ENCODE results near the gene ELP6. TPM values are rescaled to one million over a fixed set of nuclear protein-coding genes. Genes with fewer than 3 reads are reported as not detected.
"Not testable (repeated sequence)": the region's sequence is repeated elsewhere in the genome, so short reads cannot be mapped to it uniquely, and the experiment has no call there.

Gene ELP6
- total RNA-seq, 2 donors from 2014 or later, result 17.1 to 24.3 TPM

DNA sequence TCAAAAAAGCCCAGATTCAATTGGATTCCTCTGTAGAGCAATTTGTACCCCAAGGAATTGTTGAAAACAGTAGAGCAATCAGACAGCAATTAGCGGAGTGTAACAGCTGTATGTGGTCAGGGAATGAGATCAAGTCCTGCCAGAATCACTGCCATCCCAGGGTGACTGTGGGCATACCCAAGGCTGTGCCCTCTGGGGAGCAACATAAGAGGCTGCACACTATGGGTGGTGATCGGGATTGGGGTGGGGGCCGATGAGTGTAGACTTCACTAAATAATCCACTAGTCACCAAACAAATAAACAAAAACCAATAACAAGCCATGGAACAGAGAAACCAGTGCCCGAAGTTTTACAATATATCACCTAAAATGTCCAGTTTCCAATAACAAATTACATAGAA is 12.1 kb upstream of the ELP6 start:
- H3K36me3 Mint-ChIP-seq (ENCODE audit: low read depth), result no peaks in the 10 kb centered on the region
- peaks cover 2% of the 10 kb centered on the region for H3K4me1 Mint-ChIP-seq
- no peaks in the 10 kb centered on the region for H3K9me3 ChIP-seq (ENCODE audit: control insufficient read depth, low read length, poor library complexity, severe bottlenecking)
- DNase-seq, result no peak
- H3K27ac Mint-ChIP-seq, result no peak overlapping the region
- H3K27me3 Mint-ChIP-seq, result no peaks in the 10 kb centered on the region
- no peak overlapping the region for H3K4me3 Mint-ChIP-seq
- ATAC-seq, result no peak

DNA sequence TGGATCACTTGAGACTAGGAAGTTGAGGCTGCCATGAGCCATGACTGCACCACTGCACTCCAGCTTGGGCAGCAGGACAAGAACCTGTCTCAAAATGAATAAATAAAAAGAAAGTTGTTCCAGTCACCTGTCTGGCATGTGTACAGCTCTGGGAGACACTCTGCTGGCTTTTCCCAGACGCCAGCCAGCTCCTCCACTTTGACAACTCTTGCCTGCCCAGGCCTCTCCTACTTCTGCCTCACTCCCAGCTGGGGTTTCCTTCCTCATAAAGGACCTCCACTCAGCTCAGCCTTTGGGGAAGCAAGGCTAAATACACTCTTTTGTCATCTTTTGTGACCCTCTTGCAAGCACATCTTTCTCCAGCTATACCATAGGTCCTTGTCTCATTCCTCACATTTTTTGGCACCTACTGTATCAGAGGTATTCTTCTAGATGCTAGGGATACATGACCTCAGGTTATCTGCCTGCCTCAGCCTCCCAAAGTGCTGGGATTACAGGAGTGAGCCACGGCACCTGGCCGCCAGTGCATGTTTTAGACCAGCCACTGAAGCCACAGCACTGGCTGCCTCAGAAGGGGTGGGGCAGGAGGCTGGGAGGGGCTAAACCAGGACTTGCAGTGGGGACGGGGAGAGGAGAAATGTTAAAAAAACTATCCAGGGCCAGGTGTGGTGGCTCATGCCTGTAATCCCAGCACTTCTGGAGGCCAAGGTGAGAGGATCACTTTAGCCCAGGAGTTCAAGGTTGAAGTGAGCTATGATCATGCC is 10.0 kb upstream of the ELP6 start:
- ATAC-seq (no peak), DNase-seq (no peak)
- Mint-ChIP-seq H3K4me3 (no peak overlapping the region), H3K36me3 (ENCODE audit: low read depth) (no peaks in the 10 kb centered on the region), H3K27ac (no peak overlapping the region), H3K4me1 (peaks cover 2% of the 10 kb centered on the region), H3K27me3 (no peaks in the 10 kb centered on the region)
- no peaks in the 10 kb centered on the region for H3K9me3 ChIP-seq (ENCODE audit: control insufficient read depth, low read length, poor library complexity, severe bottlenecking)

- no peaks in the 10 kb centered on the region for H3K9me3 ChIP-seq (ENCODE audit: control insufficient read depth, low read length, poor library complexity, severe bottlenecking)
- ATAC-seq (peak; percentile 89), DNase-seq (peak; percentile 52 to 57 (median 53))
- peak overlapping the region; percentile 8 for H3K27ac Mint-ChIP-seq
- no peak overlapping the region for H3K4me3 Mint-ChIP-seq
- H3K27me3 Mint-ChIP-seq, result no peaks in the 10 kb centered on the region
- H3K4me1 Mint-ChIP-seq, result peaks cover 2% of the 10 kb centered on the region
- no peaks in the 10 kb centered on the region for H3K36me3 Mint-ChIP-seq (ENCODE audit: low read depth)
Measured at GRCh38 chr3:47522082-47522987, 8.8 kb upstream of the ELP6 start.

GRCh38 chr3:47520756-47521155 is 7.2 kb upstream of the ELP6 start:
- DNase-seq (no peak), ATAC-seq (no peak)
- Mint-ChIP-seq H3K36me3 (ENCODE audit: low read depth) (no peaks in the 10 kb centered on the region), H3K4me1 (peaks cover 2% of the 10 kb centered on the region), H3K27ac (no peak overlapping the region), H3K27me3 (no peaks in the 10 kb centered on the region), H3K4me3 (no peak overlapping the region)
- H3K9me3 ChIP-seq (ENCODE audit: control insufficient read depth, low read length, poor library complexity, severe bottlenecking), result no peaks in the 10 kb centered on the region

DNA sequence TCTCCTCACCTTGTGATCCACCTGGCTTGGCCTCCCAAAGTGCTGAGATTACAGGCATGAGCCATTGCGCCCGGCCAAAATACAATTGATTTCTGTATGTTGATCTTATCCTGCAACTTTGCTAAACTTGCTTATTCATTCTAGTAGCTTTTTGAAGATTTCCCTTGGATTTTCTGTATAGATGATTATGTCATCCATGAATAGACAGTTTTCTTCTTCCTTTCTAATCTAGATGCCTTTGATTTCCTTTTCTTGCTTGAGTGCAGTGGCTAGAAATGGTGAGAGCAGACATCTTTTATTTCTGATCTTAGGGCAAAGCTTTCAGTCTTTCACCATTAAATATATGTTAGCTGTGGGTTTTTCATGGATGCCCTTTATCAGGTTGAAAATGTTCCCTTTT is 4.4 kb upstream of the ELP6 start:
- no peak overlapping the region for H3K4me3 Mint-ChIP-seq
- peaks cover 2% of the 10 kb centered on the region for H3K4me1 Mint-ChIP-seq
- no peaks in the 10 kb centered on the region for H3K9me3 ChIP-seq (ENCODE audit: control insufficient read depth, low read length, poor library complexity, severe bottlenecking)
- no peaks in the 10 kb centered on the region for H3K27me3 Mint-ChIP-seq
- no peaks in the 10 kb centered on the region for H3K36me3 Mint-ChIP-seq (ENCODE audit: low read depth)
- no peak for ATAC-seq
- no peak for DNase-seq
- no peak overlapping the region for H3K27ac Mint-ChIP-seq

DNA sequence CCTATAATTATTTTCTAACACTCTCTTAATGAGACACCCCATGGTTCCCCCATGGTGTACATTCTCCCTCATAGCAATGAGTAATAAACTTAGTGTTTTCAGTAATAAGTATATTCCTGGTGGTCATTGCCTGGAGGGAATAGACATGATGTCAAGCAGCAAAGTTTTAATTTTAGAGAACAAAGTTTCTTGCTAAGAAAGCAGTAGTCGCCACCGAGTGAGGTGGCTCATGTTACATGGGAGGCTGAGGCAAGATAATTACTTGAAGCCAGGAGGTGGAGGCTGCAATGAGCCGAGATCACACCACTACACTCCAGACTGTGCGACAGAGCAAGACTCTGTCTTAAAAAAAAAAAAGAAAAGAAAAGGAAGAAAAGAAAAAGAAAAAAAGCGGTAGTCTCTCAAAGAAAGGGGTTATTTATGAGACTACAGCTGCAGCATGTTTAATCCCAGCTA is 2.4 kb upstream of the ELP6 start:
- DNase-seq (no peak), ATAC-seq (no peak)
- no peak overlapping the region for H3K4me3 Mint-ChIP-seq
- no peaks in the 10 kb centered on the region for H3K27me3 Mint-ChIP-seq
- H3K9me3 ChIP-seq (ENCODE audit: control insufficient read depth, low read length, poor library complexity, severe bottlenecking), result no peaks in the 10 kb centered on the region
- H3K27ac Mint-ChIP-seq, result no peak overlapping the region
- H3K36me3 Mint-ChIP-seq (ENCODE audit: low read depth), result no peaks in the 10 kb centered on the region
- peaks cover 7% of the 10 kb centered on the region for H3K4me1 Mint-ChIP-seq

GRCh38 chr3:47515100-47515499 is 1.6 kb upstream of the ELP6 start:
- Mint-ChIP-seq H3K4me3 (peak overlapping the region; percentile 74), H3K27ac (peak overlapping the region; percentile 63)

DNA sequence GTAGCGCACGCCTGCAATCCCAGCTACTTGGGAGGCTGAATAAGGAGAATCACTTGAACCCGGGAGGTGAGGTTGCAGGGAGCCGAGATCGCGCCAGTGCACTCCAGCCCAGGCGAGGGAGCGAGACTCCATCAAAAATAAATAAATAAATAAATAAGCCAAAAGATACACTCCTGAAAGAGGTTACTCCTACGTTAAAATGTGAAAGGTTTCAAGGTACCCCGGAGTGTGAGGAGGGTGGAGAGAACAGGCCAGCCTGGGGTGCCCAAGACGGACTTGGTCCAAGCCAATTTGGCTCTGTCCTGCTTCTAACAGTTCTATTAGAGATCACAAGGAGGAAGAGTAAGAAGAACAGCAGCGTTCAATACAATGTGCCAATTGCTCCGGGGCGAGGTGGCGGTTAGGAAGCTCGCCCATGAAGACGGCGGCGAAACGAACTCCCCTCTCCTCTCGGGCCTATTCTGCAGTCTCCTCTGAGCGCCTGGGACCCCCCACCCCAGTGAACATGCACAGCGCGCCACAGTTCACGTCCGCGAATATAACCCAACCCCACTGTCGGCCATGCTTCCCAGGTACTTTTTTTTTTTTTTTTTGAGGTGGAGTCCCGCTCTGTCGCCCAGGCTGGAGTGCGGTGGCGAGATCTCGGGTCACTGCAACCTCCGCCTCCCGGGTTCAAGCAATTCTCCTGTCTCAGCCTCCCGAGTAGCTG is 942 bp downstream of the ELP6 start:
- no peaks in the 10 kb centered on the region for H3K27me3 Mint-ChIP-seq
- H3K27ac Mint-ChIP-seq, result peak overlapping the region; percentile 93
- DNase-seq (peak; percentile 10 to 18 (median 17)), ATAC-seq (peak; percentile 16)
- H3K4me1 Mint-ChIP-seq, result peaks cover 9% of the 10 kb centered on the region
- H3K36me3 Mint-ChIP-seq (ENCODE audit: low read depth), result no peaks in the 10 kb centered on the region
- H3K9me3 ChIP-seq (ENCODE audit: control insufficient read depth, low read length, poor library complexity, severe bottlenecking), result no peaks in the 10 kb centered on the region
- H3K4me3 Mint-ChIP-seq, result peak overlapping the region; percentile 93

More at GRCh38 chr3:47515100-47515499, 1.6 kb upstream of the ELP6 start:
- no peak for ATAC-seq
- no peaks in the 10 kb centered on the region for H3K27me3 Mint-ChIP-seq
- no peaks in the 10 kb centered on the region for H3K9me3 ChIP-seq (ENCODE audit: control insufficient read depth, low read length, poor library complexity, severe bottlenecking)
- peaks cover 9% of the 10 kb centered on the region for H3K4me1 Mint-ChIP-seq
- H3K36me3 Mint-ChIP-seq (ENCODE audit: low read depth), result no peaks in the 10 kb centered on the region
- DNase-seq, result no peak

DNA sequence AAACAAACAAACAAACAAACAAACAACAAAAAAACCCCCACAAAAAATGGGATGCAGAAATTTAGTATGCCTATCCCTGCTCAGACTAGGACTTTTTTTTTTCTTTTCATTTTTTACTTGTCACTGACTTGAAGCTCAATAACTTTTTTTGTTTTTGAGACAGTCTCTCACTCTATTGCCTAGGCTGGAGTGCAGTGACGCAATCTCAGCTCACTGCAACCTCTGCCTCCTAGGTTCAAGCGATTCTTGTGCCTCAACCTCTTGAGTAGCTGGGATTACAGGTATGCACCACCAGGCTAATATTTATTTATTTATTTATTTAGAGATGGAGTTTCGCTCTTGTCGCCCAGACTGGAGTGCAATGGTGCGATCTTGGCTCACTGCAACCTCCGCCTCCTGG is 8.2 kb downstream of the ELP6 start:
- not testable (repeated sequence) for H3K4me3 Mint-ChIP-seq; H3K36me3 Mint-ChIP-seq (ENCODE audit: low read depth)

DNA sequence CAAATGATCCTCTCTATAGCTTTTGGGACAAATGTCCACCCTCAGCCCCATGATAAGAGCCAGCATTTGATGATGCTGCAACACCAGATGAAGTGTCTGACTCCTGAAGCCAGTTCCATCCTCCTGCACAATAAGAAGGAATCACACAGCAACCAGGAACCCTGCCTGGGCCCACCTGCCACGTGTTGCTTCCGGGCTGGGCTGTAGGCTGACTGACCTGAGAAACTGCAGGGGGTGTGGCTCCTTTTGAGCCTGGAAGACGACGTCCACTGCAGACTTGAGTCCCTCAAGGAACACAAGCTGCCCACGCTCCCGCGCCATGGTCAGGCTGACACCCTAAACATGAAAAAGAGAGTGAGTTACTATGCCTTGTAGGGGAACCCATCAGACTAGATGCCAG is 9.4 kb downstream of the ELP6 start:
- ATAC-seq (no peak), DNase-seq (no peak)
- Mint-ChIP-seq H3K27me3 (no peaks in the 10 kb centered on the region), H3K36me3 (ENCODE audit: low read depth) (peaks cover 13% of the 10 kb centered on the region), H3K4me1 (peaks cover 5% of the 10 kb centered on the region), H3K27ac (no peak overlapping the region), H3K4me3 (no peak overlapping the region)
- H3K9me3 ChIP-seq (ENCODE audit: control insufficient read depth, low read length, poor library complexity, severe bottlenecking), result no peaks in the 10 kb centered on the region

More for the DNA sequence above, 8.2 kb downstream of the ELP6 start:
- not testable (repeated sequence) for H3K27ac Mint-ChIP-seq; DNase-seq; H3K9me3 ChIP-seq (ENCODE audit: control insufficient read depth, low read length, poor library complexity, severe bottlenecking); H3K4me1 Mint-ChIP-seq; ATAC-seq; H3K27me3 Mint-ChIP-seq

DNA sequence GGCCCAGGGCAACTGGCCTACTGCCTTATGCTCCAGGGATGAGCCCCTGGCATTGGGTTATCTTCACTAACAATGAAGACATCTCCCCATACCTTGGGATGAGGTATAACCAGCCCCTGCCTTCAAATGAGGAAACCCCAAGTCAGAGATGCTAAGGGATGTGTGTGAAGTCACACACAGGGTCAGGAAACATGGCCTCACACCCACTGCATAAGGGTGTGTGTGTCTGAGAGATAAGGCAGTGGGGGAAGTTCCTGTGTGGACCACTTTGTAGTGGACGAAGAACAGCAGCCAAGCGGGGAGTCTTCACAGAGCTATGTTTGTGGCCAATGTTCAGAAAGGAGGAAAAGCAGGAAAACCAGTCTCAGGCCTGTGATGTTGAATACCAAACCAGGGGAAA is 10.5 kb downstream of the ELP6 start:
- H3K4me1 Mint-ChIP-seq, result peaks cover 10% of the 10 kb centered on the region
- ATAC-seq (no peak), DNase-seq (no peak)
- H3K9me3 ChIP-seq (ENCODE audit: control insufficient read depth, low read length, poor library complexity, severe bottlenecking), result no peaks in the 10 kb centered on the region
- H3K36me3 Mint-ChIP-seq (ENCODE audit: low read depth), result peaks cover 19% of the 10 kb centered on the region
- H3K27ac Mint-ChIP-seq, result no peak overlapping the region
- no peak overlapping the region for H3K4me3 Mint-ChIP-seq
- H3K27me3 Mint-ChIP-seq, result no peaks in the 10 kb centered on the region

- Mint-ChIP-seq H3K27me3 (no peaks in the 10 kb centered on the region), H3K4me3 (no peak overlapping the region), H3K27ac (no peak overlapping the region), H3K36me3 (ENCODE audit: low read depth) (peaks cover 20% of the 10 kb centered on the region), H3K4me1 (peaks cover 5% of the 10 kb centered on the region)
- no peak for DNase-seq
- no peak for ATAC-seq
- no peaks in the 10 kb centered on the region for H3K9me3 ChIP-seq (ENCODE audit: control insufficient read depth, low read length, poor library complexity, severe bottlenecking)
Measured at GRCh38 chr3:47496892-47497291, 16.6 kb downstream of the ELP6 start.

- no peak for ATAC-seq
- no peak for DNase-seq
- no peak overlapping the region for H3K4me3 Mint-ChIP-seq
- H3K27ac Mint-ChIP-seq, result no peak overlapping the region
- no peaks in the 10 kb centered on the region for H3K27me3 Mint-ChIP-seq
- no peaks in the 10 kb centered on the region for H3K9me3 ChIP-seq (ENCODE audit: control insufficient read depth, low read length, poor library complexity, severe bottlenecking)
- peaks cover 16% of the 10 kb centered on the region for H3K36me3 Mint-ChIP-seq (ENCODE audit: low read depth)
- peaks cover 5% of the 10 kb centered on the region for H3K4me1 Mint-ChIP-seq
Measured at GRCh38 chr3:47495886-47496285, 17.6 kb downstream of the ELP6 start.

All from T-helper 17 cell (primary cell).